Lower lobe of right lung (tissue), 2 donors: ENCODE results near the gene MTF2. TPM values are rescaled to one million over a fixed set of nuclear protein-coding genes. Genes with fewer than 3 reads are reported as not detected.

ENCODE experiments used
- ATAC-seq, 2 donors: fragments of 200-7000 bp; cut with Tn5 transposase; one replicate each; pipeline ENCODE4 v1.9.1; 2020 to 2022; ENCODE audit warnings: mild to moderate bottlenecking in 2 of 2, moderate library complexity in 2 of 2
- DNase-seq: peaks from one replicate; pipeline ENCODE4 v3.0.0-alpha.2; 2020
- H3K27ac ChIP-seq: fragments of 200-600 bp; one replicate; pipeline ENCODE4 v1.8.0; 2022
- H3K27me3 ChIP-seq: fragments of 200-600 bp; one replicate; pipeline ENCODE4 v1.8.0; 2022; ENCODE audit warnings: low read depth
- H3K36me3 ChIP-seq: fragments of 200-600 bp; one replicate; pipeline ENCODE4 v1.8.0; 2022; ENCODE audit warnings: mild to moderate bottlenecking
- H3K4me1 ChIP-seq: fragments of 200-600 bp; one replicate; pipeline ENCODE4 v1.8.0; 2022
- H3K4me3 ChIP-seq: fragments of 200-600 bp; one replicate; pipeline ENCODE4 v1.8.0; 2022; ENCODE audit warnings: mild to moderate bottlenecking
- H3K9me3 ChIP-seq: fragments of 200-600 bp; one replicate; pipeline ENCODE4 v1.8.0; 2022
- intact Hi-C: fragments of 100-400 bp; cut with DNase I; formaldehyde crosslinking; loops from one replicate; pipeline ENCODE4 v1.11.0; 2022
- total RNA-seq: library from RNA; stranded (reverse); fragmentation: NEBNext Ultra II Directional; extraction: Animal tissue kit (Norgen Biotek cat#: 25700); gene quantifications from one replicate; pipeline ENCODE4 v1.2.1, GENCODE V29; 2021
- TF ChIP-seq, protein P1 (sequence below): fragments of 200-600 bp; IDR thresholded peaks from one replicate; pipeline ENCODE4 v1.8.0; 2022; ENCODE audit warnings: antibody characterized with exemption, mild to moderate bottlenecking
- donor health status: DM: no; HTN: yes; CAD: no; lungs with severe emphysema.

MTF2 gene
- total RNA-seq, 1 donor from 2014 or later, result 20.2 TPM

- H3K4me1 ChIP-seq, result no peaks in the 10 kb centered on the region
- ATAC-seq (no peak), DNase-seq (no peak)
- TF ChIP-seq, protein P1, sequence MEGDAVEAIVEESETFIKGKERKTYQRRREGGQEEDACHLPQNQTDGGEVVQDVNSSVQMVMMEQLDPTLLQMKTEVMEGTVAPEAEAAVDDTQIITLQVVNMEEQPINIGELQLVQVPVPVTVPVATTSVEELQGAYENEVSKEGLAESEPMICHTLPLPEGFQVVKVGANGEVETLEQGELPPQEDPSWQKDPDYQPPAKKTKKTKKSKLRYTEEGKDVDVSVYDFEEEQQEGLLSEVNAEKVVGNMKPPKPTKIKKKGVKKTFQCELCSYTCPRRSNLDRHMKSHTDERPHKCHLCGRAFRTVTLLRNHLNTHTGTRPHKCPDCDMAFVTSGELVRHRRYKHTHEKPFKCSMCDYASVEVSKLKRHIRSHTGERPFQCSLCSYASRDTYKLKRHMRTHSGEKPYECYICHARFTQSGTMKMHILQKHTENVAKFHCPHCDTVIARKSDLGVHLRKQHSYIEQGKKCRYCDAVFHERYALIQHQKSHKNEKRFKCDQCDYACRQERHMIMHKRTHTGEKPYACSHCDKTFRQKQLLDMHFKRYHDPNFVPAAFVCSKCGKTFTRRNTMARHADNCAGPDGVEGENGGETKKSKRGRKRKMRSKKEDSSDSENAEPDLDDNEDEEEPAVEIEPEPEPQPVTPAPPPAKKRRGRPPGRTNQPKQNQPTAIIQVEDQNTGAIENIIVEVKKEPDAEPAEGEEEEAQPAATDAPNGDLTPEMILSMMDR, result no peak
- intact Hi-C loops, result no loop called here
- H3K36me3 ChIP-seq, result peaks cover 46% of the 10 kb centered on the region
- no peaks in the 10 kb centered on the region for H3K27me3 ChIP-seq
- no peaks in the 10 kb centered on the region for H3K9me3 ChIP-seq
- H3K4me3 ChIP-seq, result no peak overlapping the region
- no peak overlapping the region for H3K27ac ChIP-seq
Observed at GRCh38 chr1:93140106-93140505, 61.0 kb downstream of the MTF2 start.

- H3K36me3 ChIP-seq, result peaks cover 25% of the 10 kb centered on the region
- intact Hi-C loops, result no loop called here
Observed at GRCh38 chr1:93142161-93142560, 63.1 kb downstream of the MTF2 start.

DNA sequence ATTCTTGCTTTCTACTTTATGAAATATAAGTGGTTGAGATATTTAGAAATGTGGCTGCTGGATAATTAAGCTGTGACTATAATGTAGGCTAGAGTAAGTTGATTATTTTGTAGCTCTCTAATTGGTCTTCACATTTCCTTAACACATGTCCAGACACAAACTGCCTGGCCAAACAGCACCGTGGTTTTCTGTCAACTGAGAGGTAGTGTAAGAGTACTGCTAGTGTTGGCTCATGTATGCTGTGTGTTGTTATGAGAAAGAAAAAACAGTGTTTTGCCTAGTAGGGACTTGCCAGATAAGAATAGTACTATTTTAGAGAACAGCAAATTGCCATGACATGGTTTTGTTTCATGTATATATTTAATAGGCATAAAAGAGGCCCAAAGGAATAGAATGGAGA, 64.1 kb downstream of the MTF2 start:
- Histone ChIP-seq H3K36me3 (peaks cover 18% of the 10 kb centered on the region), H3K4me1 (no peaks in the 10 kb centered on the region), H3K4me3 (no peak overlapping the region), H3K9me3 (no peaks in the 10 kb centered on the region), H3K27me3 (no peaks in the 10 kb centered on the region), H3K27ac (no peak overlapping the region)
- TF ChIP-seq, protein P1, result no peak
- no peak for ATAC-seq
- no peak for DNase-seq
- intact Hi-C loops, result no loop called here

More at GRCh38 chr1:93142161-93142560, 63.1 kb downstream of the MTF2 start:
- no peak for DNase-seq
- no peak for ATAC-seq
- no peak overlapping the region for H3K4me3 ChIP-seq
- H3K27me3 ChIP-seq, result no peaks in the 10 kb centered on the region
- no peaks in the 10 kb centered on the region for H3K9me3 ChIP-seq
- H3K4me1 ChIP-seq, result no peaks in the 10 kb centered on the region
- TF ChIP-seq, protein P1, result no peak
- H3K27ac ChIP-seq, result no peak overlapping the region

- H3K9me3 ChIP-seq, result no peaks in the 10 kb centered on the region
- H3K27me3 ChIP-seq, result no peaks in the 10 kb centered on the region
- no peak overlapping the region for H3K4me3 ChIP-seq
- DNase-seq, result no peak
- no peak overlapping the region for H3K27ac ChIP-seq
- no peak for ATAC-seq
- peaks cover 18% of the 10 kb centered on the region for H3K36me3 ChIP-seq
- TF ChIP-seq, protein P1, result no peak
- no peaks in the 10 kb centered on the region for H3K4me1 ChIP-seq
- intact Hi-C loops, result no loop called here
Observed at GRCh38 chr1:93143769-93144168, 64.7 kb downstream of the MTF2 start.

DNA sequence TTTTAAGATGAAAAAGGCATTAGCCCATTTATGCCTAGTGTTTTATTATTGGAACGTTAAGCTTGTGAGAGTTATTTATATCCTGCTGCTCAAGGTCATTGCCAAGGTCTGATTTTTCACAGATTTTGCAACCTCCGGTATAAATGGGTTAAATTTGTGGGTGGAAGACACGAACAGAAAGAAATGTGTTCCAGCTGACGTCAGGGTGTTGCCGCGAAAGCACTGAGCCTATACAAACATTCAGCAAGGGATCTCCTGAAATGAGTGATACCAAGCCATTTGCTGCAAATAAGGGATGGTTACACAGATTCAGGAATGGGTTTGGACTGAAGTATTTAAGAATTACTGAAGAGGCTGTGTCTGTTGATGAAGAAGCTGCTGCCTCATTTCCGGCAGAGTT, 68.9 kb downstream of the MTF2 start:
- Histone ChIP-seq H3K9me3 (no peaks in the 10 kb centered on the region), H3K27me3 (no peaks in the 10 kb centered on the region), H3K27ac (no peak overlapping the region), H3K4me1 (no peaks in the 10 kb centered on the region), H3K36me3 (peaks cover 51% of the 10 kb centered on the region), H3K4me3 (no peak overlapping the region)
- TF ChIP-seq, protein P1, result no peak
- intact Hi-C loops, result no loop called here
- DNase-seq (no peak), ATAC-seq (no peak)

DNA sequence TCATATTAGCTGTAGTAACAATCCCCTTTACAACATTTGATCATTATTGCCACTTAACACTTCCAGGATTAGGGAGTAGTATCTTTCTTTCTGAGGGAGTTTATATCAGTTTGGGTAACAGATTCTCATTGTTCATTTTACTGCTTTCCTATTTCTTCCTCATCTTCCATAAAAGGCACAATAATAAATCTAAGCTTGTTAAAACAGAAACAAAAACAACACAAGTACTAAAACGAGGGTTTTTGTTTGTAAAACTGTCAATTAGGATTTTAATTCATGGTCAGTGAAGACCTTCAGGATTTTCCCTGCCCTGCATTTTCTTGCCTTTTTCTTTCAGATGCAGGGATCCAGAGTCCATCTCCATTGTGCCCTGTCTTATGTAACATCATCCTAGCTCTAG, 71.6 kb downstream of the MTF2 start:
- Histone ChIP-seq H3K4me3 (no peak overlapping the region), H3K4me1 (no peaks in the 10 kb centered on the region), H3K27me3 (no peaks in the 10 kb centered on the region), H3K27ac (no peak overlapping the region), H3K9me3 (no peaks in the 10 kb centered on the region), H3K36me3 (peaks cover 78% of the 10 kb centered on the region)
- ATAC-seq (no peak), DNase-seq (no peak)
- TF ChIP-seq, protein P1, result no peak
- intact Hi-C loops, result no loop called here
